HS-5 (cell line): Measurements from ENCODE around the gene DNAJC2.
"Not testable (repeated sequence)": the region's sequence is repeated elsewhere in the genome, so short reads cannot be mapped to it uniquely, and the experiment has no call there.

Experiments
- DNase-seq: peaks from one replicate; pipeline ENCODE4 v3.0.0-alpha.2; 2012; ENCODE audit warnings: low read depth

The DNAJC2 gene

GRCh38 chr7:103266229-103266628, 78.3 kb downstream of the DNAJC2 start:
- DNase-seq, result not testable (repeated sequence)

GRCh38 chr7:103264054-103264453, 80.5 kb downstream of the DNAJC2 start:
- not testable (repeated sequence) for DNase-seq
